Measurements from ENCODE around the gene SAP30BP. TPM values are rescaled to one million over a fixed set of nuclear protein-coding genes. Genes with fewer than 3 reads are reported as not detected.

Gene SAP30BP
- polyA plus RNA-seq, 2 of the 4 experiments (the other 2 are of a cell fraction), result 103 to 139 TPM

DNA sequence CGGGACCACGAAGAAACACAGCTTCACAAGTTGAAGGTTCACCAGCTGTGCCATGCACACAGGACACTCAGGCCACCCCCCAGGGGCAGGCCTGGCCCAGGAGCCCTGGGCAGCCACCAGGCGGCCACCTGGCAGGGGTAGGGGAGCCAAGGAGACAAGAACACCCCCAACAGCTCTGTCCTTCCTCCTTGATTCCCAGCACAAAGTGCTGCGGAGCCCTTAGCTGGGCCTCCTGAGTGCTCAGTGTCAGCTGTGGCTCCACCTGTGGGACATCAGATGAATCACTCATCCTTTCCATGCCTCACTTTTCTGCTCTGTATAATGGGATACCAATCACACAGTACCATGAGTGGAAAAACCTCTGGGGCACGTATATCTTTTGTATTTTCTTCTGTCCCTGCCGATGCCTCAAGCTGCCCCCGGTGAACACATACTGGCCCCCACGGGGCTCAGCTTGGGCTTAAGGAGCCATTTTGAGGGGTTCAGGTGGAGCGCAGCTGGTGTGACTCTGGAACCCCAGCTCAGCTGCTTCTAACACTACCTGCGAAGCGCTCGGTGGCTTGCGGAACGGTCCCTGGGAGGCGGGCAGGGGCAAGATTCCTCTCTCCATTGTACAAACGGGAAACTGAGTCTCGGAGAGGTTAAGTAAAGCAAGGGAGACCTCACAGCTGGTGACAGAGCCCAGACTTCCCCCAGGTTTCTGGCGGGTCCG is 85.8 kb downstream of the SAP30BP start:
- FAIRE-seq (no peak), DNase-seq (ENCODE audit: low read depth in 1 of 2, low spot score in 1 of 2) (no peak), ATAC-seq (no peak)
- no peak overlapping the region for H3K4me3 ChIP-seq
- H3K9me3 ChIP-seq, result no peaks in the 10 kb centered on the region
- POLR2A ChIA-PET, result interaction anchor here (1.0 to 1.6 kb wide), 2 partner anchors 23 to 27 kb away, joined by 3 to 6 read pairs; no protein-coding TSS in a partner anchor
- peaks cover 6% of the 10 kb centered on the region; the same call in 1 of the 3 replicates for H3K4me1 ChIP-seq
- CTCF ChIA-PET, result interaction anchor here (0.6 to 43.5 kb wide), 12 partner anchors 7 to 570 kb away, joined by 3 to 1931 read pairs (median 3); partner anchors contain the start of genes GALK1, RECQL5, SAP30BP and SMIM5
- H3K4me2 ChIP-seq, result no peak overlapping the region
- TF ChIP-seq KDM1A (IDR thresholded peaks at IDR 0.05; ENCODE audit: low read depth) (peak; percentile 94; the same call in 1 of the 2 replicates), POLR2A (IDR thresholded peaks at IDR 0.05; ENCODE audit: low read length) (no peak), RAD21 (conservative IDR thresholded peaks at IDR 0.05 in 1 of 2, IDR thresholded peaks at IDR 0.05 in 1 of 2) (no peak), FOSL2 (IDR thresholded peaks at IDR 0.05) (no peak), FOSL2 (CRISPR knock-in tag; IDR thresholded peaks at IDR 0.05) (0 out of 2 replicates have a peak, but pooled peaks have one; percentile 9), CHD4 (IDR thresholded peaks at IDR 0.05; ENCODE audit: borderline replicate concordance) (peak; percentile 92), HDAC2 (IDR thresholded peaks at IDR 0.05) (peak; percentile 80; the same call in 1 of the 2 replicates)
- TF ChIP-seq, protein P1, sequence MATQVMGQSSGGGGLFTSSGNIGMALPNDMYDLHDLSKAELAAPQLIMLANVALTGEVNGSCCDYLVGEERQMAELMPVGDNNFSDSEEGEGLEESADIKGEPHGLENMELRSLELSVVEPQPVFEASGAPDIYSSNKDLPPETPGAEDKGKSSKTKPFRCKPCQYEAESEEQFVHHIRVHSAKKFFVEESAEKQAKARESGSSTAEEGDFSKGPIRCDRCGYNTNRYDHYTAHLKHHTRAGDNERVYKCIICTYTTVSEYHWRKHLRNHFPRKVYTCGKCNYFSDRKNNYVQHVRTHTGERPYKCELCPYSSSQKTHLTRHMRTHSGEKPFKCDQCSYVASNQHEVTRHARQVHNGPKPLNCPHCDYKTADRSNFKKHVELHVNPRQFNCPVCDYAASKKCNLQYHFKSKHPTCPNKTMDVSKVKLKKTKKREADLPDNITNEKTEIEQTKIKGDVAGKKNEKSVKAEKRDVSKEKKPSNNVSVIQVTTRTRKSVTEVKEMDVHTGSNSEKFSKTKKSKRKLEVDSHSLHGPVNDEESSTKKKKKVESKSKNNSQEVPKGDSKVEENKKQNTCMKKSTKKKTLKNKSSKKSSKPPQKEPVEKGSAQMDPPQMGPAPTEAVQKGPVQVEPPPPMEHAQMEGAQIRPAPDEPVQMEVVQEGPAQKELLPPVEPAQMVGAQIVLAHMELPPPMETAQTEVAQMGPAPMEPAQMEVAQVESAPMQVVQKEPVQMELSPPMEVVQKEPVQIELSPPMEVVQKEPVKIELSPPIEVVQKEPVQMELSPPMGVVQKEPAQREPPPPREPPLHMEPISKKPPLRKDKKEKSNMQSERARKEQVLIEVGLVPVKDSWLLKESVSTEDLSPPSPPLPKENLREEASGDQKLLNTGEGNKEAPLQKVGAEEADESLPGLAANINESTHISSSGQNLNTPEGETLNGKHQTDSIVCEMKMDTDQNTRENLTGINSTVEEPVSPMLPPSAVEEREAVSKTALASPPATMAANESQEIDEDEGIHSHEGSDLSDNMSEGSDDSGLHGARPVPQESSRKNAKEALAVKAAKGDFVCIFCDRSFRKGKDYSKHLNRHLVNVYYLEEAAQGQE (IDR thresholded peaks at IDR 0.05), result no peak
- H3K27ac ChIP-seq, result no peak overlapping the region
- 85% methylated on average over 19 of the region's 19 CpGs for WGBS (ENCODE audit: missing lambda C conversion rate)

DNA sequence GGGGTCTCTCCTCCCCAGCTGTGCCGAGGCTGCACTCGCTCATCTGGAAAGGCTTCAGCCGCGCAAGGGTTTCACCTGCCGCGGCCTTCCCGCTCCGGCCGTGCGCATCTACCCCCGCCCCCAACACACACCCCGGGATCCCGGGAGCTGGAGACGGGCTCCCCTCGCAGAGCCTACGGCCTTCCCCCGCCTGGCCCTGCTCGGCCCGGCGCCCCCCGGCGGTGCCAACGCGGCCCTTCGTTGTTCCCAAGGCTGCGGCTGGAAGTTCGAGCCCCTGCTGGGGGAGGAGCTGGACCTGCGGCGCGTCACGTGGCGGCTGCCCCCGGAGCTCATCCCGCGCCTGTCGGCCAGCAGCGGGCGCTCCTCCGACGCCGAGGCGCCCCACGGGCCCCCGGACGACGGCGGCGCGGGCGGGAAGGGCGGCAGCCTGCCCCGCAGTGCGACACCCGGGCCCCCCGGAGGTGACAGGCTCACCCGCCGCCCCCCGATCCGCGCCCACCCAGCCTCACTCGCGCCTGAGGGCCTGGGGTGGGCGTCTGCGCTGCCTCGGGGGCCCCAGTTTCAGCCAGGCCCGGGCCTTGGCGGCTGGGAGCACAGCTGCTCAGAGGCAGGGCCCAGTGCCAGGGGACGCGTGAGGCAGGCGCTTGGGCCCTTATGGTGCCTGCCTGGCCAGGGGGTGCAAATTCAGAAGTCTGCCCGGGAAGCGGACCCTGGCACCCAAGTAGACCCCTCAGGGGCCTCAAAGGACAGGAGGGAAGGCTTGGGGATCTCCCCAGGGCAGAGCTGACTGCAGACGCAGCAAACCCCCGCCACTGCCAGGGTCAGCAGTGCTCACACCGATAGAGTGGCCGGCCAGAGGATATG is 86.6 kb downstream of the SAP30BP start:
- H3K4me2 ChIP-seq, result no peak overlapping the region
- H3K9me3 ChIP-seq, result no peaks in the 10 kb centered on the region
- ATAC-seq, result no peak
- FAIRE-seq, result no peak
- DNase-seq (ENCODE audit: low read depth in 1 of 2, low spot score in 1 of 2), result no peak
- ChIA-PET POLR2A (interaction anchor here (1.0 to 1.6 kb wide), 2 partner anchors 22 to 26 kb away, joined by 3 to 6 read pairs; no protein-coding TSS in a partner anchor), CTCF (interaction anchor here (0.6 to 43.5 kb wide), 12 partner anchors 5 to 570 kb away, joined by 3 to 1931 read pairs (median 4); partner anchors contain the start of genes GALK1, RECQL5, SAP30BP and SMIM5)
- peaks cover 6% of the 10 kb centered on the region; the same call in 1 of the 3 replicates for H3K4me1 ChIP-seq
- no peak overlapping the region for H3K27ac ChIP-seq
- TF ChIP-seq EHF (CRISPR knock-in tag; IDR thresholded peaks at IDR 0.05) (no peak), MYC (IDR thresholded peaks at IDR 0.05; ENCODE audit: borderline replicate concordance, low read length) (no peak), ZFP36 (IDR thresholded peaks at IDR 0.05; ENCODE audit: borderline replicate concordance, partially characterized antibody) (no peak), PHF8 (IDR thresholded peaks at IDR 0.05; ENCODE audit: borderline replicate concordance, low read depth) (no peak), CBX8 (IDR thresholded peaks at IDR 0.05) (no peak), EP300 (IDR thresholded peaks at IDR 0.05) (no peak), RNF2 (IDR thresholded peaks at IDR 0.05; ENCODE audit: borderline replicate concordance, low read depth) (no peak), SMC3 (IDR thresholded peaks at IDR 0.05) (no peak), SREBF2 (IDR thresholded peaks at IDR 0.05) (no peak), HOXB5 (CRISPR knock-in tag; IDR thresholded peaks at IDR 0.05) (no peak), CBX2 (IDR thresholded peaks at IDR 0.05; ENCODE audit: borderline replicate concordance, low read depth) (no peak), JUNB (IDR thresholded peaks at IDR 0.05) (no peak)
- TF ChIP-seq, protein P2, sequence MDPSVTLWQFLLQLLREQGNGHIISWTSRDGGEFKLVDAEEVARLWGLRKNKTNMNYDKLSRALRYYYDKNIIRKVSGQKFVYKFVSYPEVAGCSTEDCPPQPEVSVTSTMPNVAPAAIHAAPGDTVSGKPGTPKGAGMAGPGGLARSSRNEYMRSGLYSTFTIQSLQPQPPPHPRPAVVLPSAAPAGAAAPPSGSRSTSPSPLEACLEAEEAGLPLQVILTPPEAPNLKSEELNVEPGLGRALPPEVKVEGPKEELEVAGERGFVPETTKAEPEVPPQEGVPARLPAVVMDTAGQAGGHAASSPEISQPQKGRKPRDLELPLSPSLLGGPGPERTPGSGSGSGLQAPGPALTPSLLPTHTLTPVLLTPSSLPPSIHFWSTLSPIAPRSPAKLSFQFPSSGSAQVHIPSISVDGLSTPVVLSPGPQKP (IDR thresholded peaks at IDR 0.05; ENCODE audit: low read depth, low read length), result no peak
- TF ChIP-seq, protein P3, sequence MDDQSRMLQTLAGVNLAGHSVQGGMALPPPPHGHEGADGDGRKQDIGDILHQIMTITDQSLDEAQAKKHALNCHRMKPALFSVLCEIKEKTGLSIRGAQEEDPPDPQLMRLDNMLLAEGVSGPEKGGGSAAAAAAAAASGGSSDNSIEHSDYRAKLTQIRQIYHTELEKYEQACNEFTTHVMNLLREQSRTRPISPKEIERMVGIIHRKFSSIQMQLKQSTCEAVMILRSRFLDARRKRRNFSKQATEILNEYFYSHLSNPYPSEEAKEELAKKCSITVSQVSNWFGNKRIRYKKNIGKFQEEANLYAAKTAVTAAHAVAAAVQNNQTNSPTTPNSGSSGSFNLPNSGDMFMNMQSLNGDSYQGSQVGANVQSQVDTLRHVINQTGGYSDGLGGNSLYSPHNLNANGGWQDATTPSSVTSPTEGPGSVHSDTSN (IDR thresholded peaks at IDR 0.05), result no peak
- TF ChIP-seq, protein P4, sequence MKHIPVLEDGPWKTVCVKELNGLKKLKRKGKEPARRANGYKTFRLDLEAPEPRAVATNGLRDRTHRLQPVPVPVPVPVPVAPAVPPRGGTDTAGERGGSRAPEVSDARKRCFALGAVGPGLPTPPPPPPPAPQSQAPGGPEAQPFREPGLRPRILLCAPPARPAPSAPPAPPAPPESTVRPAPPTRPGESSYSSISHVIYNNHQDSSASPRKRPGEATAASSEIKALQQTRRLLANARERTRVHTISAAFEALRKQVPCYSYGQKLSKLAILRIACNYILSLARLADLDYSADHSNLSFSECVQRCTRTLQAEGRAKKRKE (CRISPR knock-in tag; IDR thresholded peaks at IDR 0.05; ENCODE audit: low read depth), result no peak
- TF ChIP-seq, protein P5, sequence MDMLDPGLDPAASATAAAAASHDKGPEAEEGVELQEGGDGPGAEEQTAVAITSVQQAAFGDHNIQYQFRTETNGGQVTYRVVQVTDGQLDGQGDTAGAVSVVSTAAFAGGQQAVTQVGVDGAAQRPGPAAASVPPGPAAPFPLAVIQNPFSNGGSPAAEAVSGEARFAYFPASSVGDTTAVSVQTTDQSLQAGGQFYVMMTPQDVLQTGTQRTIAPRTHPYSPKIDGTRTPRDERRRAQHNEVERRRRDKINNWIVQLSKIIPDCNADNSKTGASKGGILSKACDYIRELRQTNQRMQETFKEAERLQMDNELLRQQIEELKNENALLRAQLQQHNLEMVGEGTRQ (IDR thresholded peaks at IDR 0.05), result no peak
- WGBS (ENCODE audit: missing lambda C conversion rate), result 95% methylated on average over 25 of the region's 76 CpGs
- no peak overlapping the region for H3K4me3 ChIP-seq

Measured in A549 (cell line).